ENCODE measurements around the gene GLRX3.

The GLRX3 gene

GRCh38 chr10:130218936-130219335, 82.7 kb downstream of the GLRX3 start:
- Histone ChIP-seq H3K27me3 (ENCODE audit: control insufficient read depth in 3 of 3, insufficient read depth in 3 of 3, low read depth in 1 of 3, low read length in 3 of 3) (no peaks in the 10 kb centered on the region), H3K4me2 (ENCODE audit: insufficient read depth, low read length, poor library complexity, severe bottlenecking) (no peak overlapping the region), H3K4me3 (ENCODE audit: low read length in 2 of 2) (no peak overlapping the region), H2AFZ (ENCODE audit: low read length) (no peak overlapping the region), H2AK5ac (ENCODE audit: low read depth, low read length) (no peak overlapping the region), H2BK120ac (ENCODE audit: low read depth, low read length) (no peak overlapping the region), H3K9me3 (replicated peaks in 1 of 2; ENCODE audit: control insufficient read depth in 2 of 2, insufficient read depth in 1 of 2, low read depth in 1 of 2, low read length in 2 of 2) (peaks cover 0 to 3% of the 10 kb centered on the region in 2 donors), H3K18ac (ENCODE audit: low read length) (no peak overlapping the region), H3K27ac (replicated peaks; ENCODE audit: low read length) (no peak overlapping the region), H3K79me1 (ENCODE audit: low read depth, low read length) (no peaks in the 10 kb centered on the region), H3K14ac (ENCODE audit: low read length) (no peak overlapping the region), H2BK15ac (ENCODE audit: low read length) (no peak overlapping the region), H3K9ac (ENCODE audit: low read depth, low read length, poor library complexity) (no peak overlapping the region), H2BK12ac (ENCODE audit: low read length) (no peak overlapping the region), H3K4ac (ENCODE audit: low read length) (no peak overlapping the region), H3K4me1 (ENCODE audit: control insufficient read depth in 2 of 2, insufficient read depth in 1 of 2, low read depth in 1 of 2, low read length in 2 of 2) (no peaks in the 10 kb centered on the region), H3K36me3 (replicated peaks in 1 of 2; ENCODE audit: control insufficient read depth in 2 of 2, insufficient read depth in 2 of 2, low read length in 2 of 2) (no peaks in the 10 kb centered on the region), H4K91ac (ENCODE audit: low read depth, low read length, poor library complexity) (no peak overlapping the region), H4K8ac (ENCODE audit: low read depth, low read length) (no peak overlapping the region), H2BK5ac (ENCODE audit: low read length) (no peak overlapping the region), H3K23ac (ENCODE audit: low read depth, low read length, poor library complexity) (no peak overlapping the region)
- WGBS, 2 donors (ENCODE audit: extremely low coverage in 2 of 2, insufficient read length in 2 of 2, insufficient replicate concordance in 1 of 2) = no CpG with 5 or more reads among the region's 9 CpGs
- DNase-seq (ENCODE audit: low spot score) = no peak

- H3K14ac ChIP-seq (ENCODE audit: low read length) = peak overlapping the region; percentile 9
- no peaks in the 10 kb centered on the region for H3K27me3 ChIP-seq (ENCODE audit: control insufficient read depth in 3 of 3, insufficient read depth in 3 of 3, low read depth in 1 of 3, low read length in 3 of 3)
- WGBS, 2 donors (ENCODE audit: extremely low coverage in 2 of 2, insufficient read length in 2 of 2, insufficient replicate concordance in 1 of 2) = no CpG with 5 or more reads among the region's 19 CpGs
- no peak overlapping the region for H4K8ac ChIP-seq (ENCODE audit: low read depth, low read length)
- H3K4me2 ChIP-seq (ENCODE audit: insufficient read depth, low read length, poor library complexity, severe bottlenecking) = no peak overlapping the region
- H3K27ac ChIP-seq (replicated peaks; ENCODE audit: low read length) = no peak overlapping the region
- H3K4ac ChIP-seq (ENCODE audit: low read length) = no peak overlapping the region
- H3K9ac ChIP-seq (ENCODE audit: low read depth, low read length, poor library complexity) = no peak overlapping the region
- no peaks in the 10 kb centered on the region for H3K36me3 ChIP-seq (replicated peaks in 1 of 2; ENCODE audit: control insufficient read depth in 2 of 2, insufficient read depth in 2 of 2, low read length in 2 of 2)
- no peak for DNase-seq (ENCODE audit: low spot score)
- no peak overlapping the region for H2AFZ ChIP-seq (ENCODE audit: low read length)
- H3K9me3 ChIP-seq (replicated peaks in 1 of 2; ENCODE audit: control insufficient read depth in 2 of 2, insufficient read depth in 1 of 2, low read depth in 1 of 2, low read length in 2 of 2) = peaks cover 0 to 3% of the 10 kb centered on the region in 2 donors
- no peak overlapping the region for H2BK5ac ChIP-seq (ENCODE audit: low read length)
- no peak overlapping the region for H3K23ac ChIP-seq (ENCODE audit: low read depth, low read length, poor library complexity)
- H3K4me3 ChIP-seq (ENCODE audit: low read length in 2 of 2) = peak overlapping the region in 1 of 2 donors; percentile 27
- peak overlapping the region; percentile 48 for H2BK12ac ChIP-seq (ENCODE audit: low read length)
- no peak overlapping the region for H3K18ac ChIP-seq (ENCODE audit: low read length)
- H2AK5ac ChIP-seq (ENCODE audit: low read depth, low read length) = no peak overlapping the region
- no peaks in the 10 kb centered on the region for H3K79me1 ChIP-seq (ENCODE audit: low read depth, low read length)
- H2BK120ac ChIP-seq (ENCODE audit: low read depth, low read length) = no peak overlapping the region
- H3K4me1 ChIP-seq (ENCODE audit: control insufficient read depth in 2 of 2, insufficient read depth in 1 of 2, low read depth in 1 of 2, low read length in 2 of 2) = no peaks in the 10 kb centered on the region
- no peak overlapping the region for H2BK15ac ChIP-seq (ENCODE audit: low read length)
- no peak overlapping the region for H4K91ac ChIP-seq (ENCODE audit: low read depth, low read length, poor library complexity)
These were observed 84.3 kb downstream of the GLRX3 start for GRCh38 chr10:130220251-130221185.

GRCh38 chr10:130221456-130222375, 85.5 kb downstream of the GLRX3 start:
- Histone ChIP-seq H3K9ac (ENCODE audit: low read depth, low read length, poor library complexity) (no peak overlapping the region), H2AK5ac (ENCODE audit: low read depth, low read length) (peak overlapping the region; percentile 54), H2BK120ac (ENCODE audit: low read depth, low read length) (no peak overlapping the region), H3K79me1 (ENCODE audit: low read depth, low read length) (no peaks in the 10 kb centered on the region), H2AFZ (ENCODE audit: low read length) (no peak overlapping the region), H4K8ac (ENCODE audit: low read depth, low read length) (no peak overlapping the region), H3K23ac (ENCODE audit: low read depth, low read length, poor library complexity) (peak overlapping the region; percentile 18), H2BK15ac (ENCODE audit: low read length) (no peak overlapping the region), H2BK12ac (ENCODE audit: low read length) (no peak overlapping the region), H3K4me3 (ENCODE audit: low read length in 2 of 2) (peak overlapping the region in 1 of 2 donors; percentile 58), H3K4me1 (ENCODE audit: control insufficient read depth in 2 of 2, insufficient read depth in 1 of 2, low read depth in 1 of 2, low read length in 2 of 2) (no peaks in the 10 kb centered on the region), H3K27ac (replicated peaks; ENCODE audit: low read length) (no peak overlapping the region), H3K4me2 (ENCODE audit: insufficient read depth, low read length, poor library complexity, severe bottlenecking) (no peak overlapping the region), H2BK5ac (ENCODE audit: low read length) (no peak overlapping the region), H3K4ac (ENCODE audit: low read length) (no peak overlapping the region), H3K18ac (ENCODE audit: low read length) (peak overlapping the region; percentile 39), H3K9me3 (replicated peaks in 1 of 2; ENCODE audit: control insufficient read depth in 2 of 2, insufficient read depth in 1 of 2, low read depth in 1 of 2, low read length in 2 of 2) (peaks cover 0 to 5% of the 10 kb centered on the region in 2 donors), H4K91ac (ENCODE audit: low read depth, low read length, poor library complexity) (no peak overlapping the region), H3K36me3 (replicated peaks in 1 of 2; ENCODE audit: control insufficient read depth in 2 of 2, insufficient read depth in 2 of 2, low read length in 2 of 2) (no peaks in the 10 kb centered on the region), H3K14ac (ENCODE audit: low read length) (no peak overlapping the region), H3K27me3 (ENCODE audit: control insufficient read depth in 3 of 3, insufficient read depth in 3 of 3, low read depth in 1 of 3, low read length in 3 of 3) (no peaks in the 10 kb centered on the region)
- no CpG with 5 or more reads among the region's 15 CpGs for WGBS, 2 donors (ENCODE audit: extremely low coverage in 2 of 2, insufficient read length in 2 of 2, insufficient replicate concordance in 1 of 2)
- DNase-seq (ENCODE audit: low spot score) = no peak

GRCh38 chr10:130222381-130222780, 86.2 kb downstream of the GLRX3 start:
- Histone ChIP-seq H2AFZ (ENCODE audit: low read length) (no peak overlapping the region), H3K14ac (ENCODE audit: low read length) (no peak overlapping the region), H3K9me3 (replicated peaks in 1 of 2; ENCODE audit: control insufficient read depth in 2 of 2, insufficient read depth in 1 of 2, low read depth in 1 of 2, low read length in 2 of 2) (peaks cover 0 to 6% of the 10 kb centered on the region in 2 donors), H3K23ac (ENCODE audit: low read depth, low read length, poor library complexity) (no peak overlapping the region), H2BK15ac (ENCODE audit: low read length) (no peak overlapping the region), H2BK5ac (ENCODE audit: low read length) (no peak overlapping the region), H3K18ac (ENCODE audit: low read length) (peak overlapping the region; percentile 50), H3K27me3 (ENCODE audit: control insufficient read depth in 3 of 3, insufficient read depth in 3 of 3, low read depth in 1 of 3, low read length in 3 of 3) (no peaks in the 10 kb centered on the region), H2BK12ac (ENCODE audit: low read length) (no peak overlapping the region), H4K91ac (ENCODE audit: low read depth, low read length, poor library complexity) (no peak overlapping the region), H2BK120ac (ENCODE audit: low read depth, low read length) (no peak overlapping the region), H3K4me3 (ENCODE audit: low read length in 2 of 2) (no peak overlapping the region), H3K4me1 (ENCODE audit: control insufficient read depth in 2 of 2, insufficient read depth in 1 of 2, low read depth in 1 of 2, low read length in 2 of 2) (no peaks in the 10 kb centered on the region), H3K79me1 (ENCODE audit: low read depth, low read length) (no peaks in the 10 kb centered on the region), H2AK5ac (ENCODE audit: low read depth, low read length) (no peak overlapping the region), H3K4ac (ENCODE audit: low read length) (no peak overlapping the region), H3K9ac (ENCODE audit: low read depth, low read length, poor library complexity) (no peak overlapping the region), H3K36me3 (replicated peaks in 1 of 2; ENCODE audit: control insufficient read depth in 2 of 2, insufficient read depth in 2 of 2, low read length in 2 of 2) (no peaks in the 10 kb centered on the region), H4K8ac (ENCODE audit: low read depth, low read length) (no peak overlapping the region), H3K27ac (replicated peaks; ENCODE audit: low read length) (no peak overlapping the region), H3K4me2 (ENCODE audit: insufficient read depth, low read length, poor library complexity, severe bottlenecking) (no peak overlapping the region)
- DNase-seq (ENCODE audit: low spot score) = no peak
- WGBS, 2 donors (ENCODE audit: extremely low coverage in 2 of 2, insufficient read length in 2 of 2, insufficient replicate concordance in 1 of 2) = no CpG with 5 or more reads among the region's 8 CpGs

All from neuronal stem cell (in vitro differentiated cells).